Measurements from ENCODE around the gene MYH11.

The MYH11 gene

DNA sequence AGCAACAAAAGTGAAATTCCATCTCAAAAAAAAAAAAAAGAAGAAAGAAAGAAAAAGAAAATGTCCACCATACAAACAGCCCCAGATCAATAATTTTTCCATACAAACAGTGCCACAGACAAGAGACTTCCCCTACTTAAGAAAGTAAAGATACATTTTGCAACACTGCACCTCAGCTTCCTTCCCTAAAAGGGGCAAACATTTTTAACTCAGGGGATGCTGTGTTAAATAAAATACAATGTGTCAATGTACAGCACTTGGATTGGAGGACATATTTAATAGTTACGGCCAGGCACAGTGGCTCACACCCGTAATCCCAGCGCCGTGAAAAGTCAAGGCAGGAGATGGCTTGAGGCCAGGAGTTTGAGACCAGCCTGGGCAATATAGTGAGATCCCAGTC lies 22.3 kb downstream of the MYH11 start:
- DNase-seq (ENCODE audit: extremely low read depth, low read depth) = no peak
- no peak overlapping the region for H3K4me3 ChIP-seq (replicated peaks; ENCODE audit: low read depth, low read length)
- no peak for TF ChIP-seq CTCF (IDR thresholded peaks at IDR 0.05; ENCODE audit: low read depth, low read length, missing control alignments)

- no peak for DNase-seq (ENCODE audit: extremely low read depth, low read depth)
- H3K4me3 ChIP-seq (replicated peaks; ENCODE audit: low read depth, low read length) = no peak overlapping the region
- TF ChIP-seq CTCF (IDR thresholded peaks at IDR 0.05; ENCODE audit: low read depth, low read length, missing control alignments) = no peak
Measured at GRCh38 chr16:15833541-15833940, 23.3 kb downstream of the MYH11 start.

GRCh38 chr16:15832241-15832640 lies 24.6 kb downstream of the MYH11 start:
- H3K4me3 ChIP-seq (replicated peaks; ENCODE audit: low read depth, low read length) = no peak overlapping the region
- DNase-seq (ENCODE audit: extremely low read depth, low read depth) = no peak
- no peak for TF ChIP-seq CTCF (IDR thresholded peaks at IDR 0.05; ENCODE audit: low read depth, low read length, missing control alignments)

DNA sequence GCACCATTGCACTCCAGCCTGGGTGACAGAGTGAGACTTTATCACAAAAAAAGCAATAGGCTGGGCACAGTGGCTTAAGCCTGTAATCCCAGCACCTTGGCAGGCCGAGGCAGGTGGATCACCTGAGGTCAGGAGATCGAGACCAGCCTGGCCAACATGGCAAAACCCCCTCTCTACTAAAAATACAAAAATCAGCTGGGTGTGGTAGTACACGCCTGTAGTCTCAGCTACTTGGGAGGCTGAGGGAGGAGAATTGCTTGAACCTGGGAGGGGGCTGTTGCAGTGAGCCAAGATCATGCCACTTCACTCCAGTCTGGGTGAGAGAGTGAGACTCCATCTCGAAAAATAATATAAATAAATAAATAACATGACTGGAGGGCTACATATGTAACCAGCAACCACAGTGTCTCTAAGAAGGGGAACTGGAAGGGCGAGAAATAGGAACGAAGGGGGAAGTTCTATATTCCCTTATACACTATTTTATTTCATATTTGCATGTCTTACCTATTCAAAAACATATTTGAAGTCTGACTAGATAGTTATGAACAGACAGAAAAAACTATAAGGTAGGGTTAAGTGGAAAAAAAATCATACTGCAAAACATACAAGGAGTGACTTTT lies 25.9 kb downstream of the MYH11 start:
- no peak for TF ChIP-seq CTCF (IDR thresholded peaks at IDR 0.05; ENCODE audit: low read depth, low read length, missing control alignments)
- DNase-seq (ENCODE audit: extremely low read depth, low read depth) = no peak
- H3K4me3 ChIP-seq (replicated peaks; ENCODE audit: low read depth, low read length) = no peak overlapping the region

DNA sequence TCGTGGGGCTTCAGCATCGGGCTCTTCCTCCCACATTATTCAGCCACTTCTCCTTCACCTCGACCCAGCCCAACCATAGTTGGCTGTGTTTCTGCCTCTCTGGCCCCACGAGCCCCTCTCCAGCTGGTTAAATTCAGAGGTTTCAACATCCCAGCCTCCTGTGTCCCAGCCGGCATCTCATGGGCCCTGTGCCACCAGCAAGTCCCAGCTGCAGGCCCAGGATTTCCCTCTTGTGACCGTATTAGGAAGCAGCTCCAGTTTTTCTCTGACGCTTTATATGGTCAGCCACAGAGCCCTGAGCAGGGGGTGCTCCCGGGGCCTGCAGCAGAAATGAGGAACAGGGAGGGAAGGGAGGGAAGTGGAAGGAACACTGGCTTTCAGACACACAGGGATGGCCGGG lies 27.4 kb downstream of the MYH11 start:
- no peak for DNase-seq (ENCODE audit: extremely low read depth, low read depth)
- TF ChIP-seq CTCF (IDR thresholded peaks at IDR 0.05; ENCODE audit: low read depth, low read length, missing control alignments) = no peak

DNA sequence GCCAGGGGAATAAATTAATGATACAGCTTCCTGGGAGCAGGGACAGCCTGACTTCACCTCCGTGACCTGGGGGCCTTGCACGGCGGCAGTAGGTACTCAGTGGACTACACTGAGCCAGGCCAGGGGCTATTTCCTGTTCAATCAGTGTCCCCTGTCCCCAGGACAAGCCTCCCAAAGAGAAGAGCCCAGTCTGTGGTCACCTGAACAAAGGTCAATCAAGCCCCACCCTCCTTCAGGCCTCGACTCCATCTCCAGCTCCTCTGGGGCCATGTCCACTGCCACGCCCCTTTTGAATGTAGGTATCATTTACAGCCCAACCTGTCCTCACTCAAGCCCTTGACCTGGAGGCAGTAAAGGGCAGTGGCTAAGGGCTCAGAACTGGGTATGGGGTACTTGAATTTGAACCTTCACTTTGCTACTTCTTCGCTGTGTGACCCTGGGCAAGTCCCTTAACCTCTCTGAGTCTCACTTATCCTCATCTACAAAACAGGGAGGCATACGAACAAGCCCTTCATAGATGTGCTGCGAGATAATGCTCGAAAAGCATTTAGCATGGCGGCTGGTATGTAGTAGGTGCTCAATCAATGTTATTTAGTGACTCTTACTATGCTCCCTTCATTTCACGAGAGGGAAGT lies 29.0 kb downstream of the MYH11 start:
- no peak for DNase-seq (ENCODE audit: extremely low read depth, low read depth)
- no peak for TF ChIP-seq CTCF (IDR thresholded peaks at IDR 0.05; ENCODE audit: low read depth, low read length, missing control alignments)
- H3K4me3 ChIP-seq (replicated peaks; ENCODE audit: low read depth, low read length) = no peak overlapping the region

More for the DNA sequence above, 27.4 kb downstream of the MYH11 start:
- H3K4me3 ChIP-seq (replicated peaks; ENCODE audit: low read depth, low read length) = no peak overlapping the region

Measured in HFF-Myc (cell line).